GM12873 (cell line): ENCODE data around the gene ZNF682.

ENCODE experiments used
- CTCF ChIP-seq: IDR thresholded peaks from 2 replicates; pipeline ENCODE4 v1.5.1; 2012; ENCODE audit warnings: low read depth, mild to moderate bottlenecking, moderate library complexity, low read length, control low read depth; ENCODE audit not compliant: insufficient read depth; ENCODE audit errors: missing control alignments

The ZNF682 gene

GRCh38 chr19:20067943-20068342 is 28.6 kb upstream of the ZNF682 start:
- TF ChIP-seq CTCF: no peak

- no peak for TF ChIP-seq CTCF
Measured at GRCh38 chr19:20066861-20067260, 27.6 kb upstream of the ZNF682 start.

GRCh38 chr19:20060282-20060681 is 21.0 kb upstream of the ZNF682 start:
- TF ChIP-seq CTCF: no peak

GRCh38 chr19:20051841-20052768 is 12.8 kb upstream of the ZNF682 start:
- no peak for TF ChIP-seq CTCF

- no peak for TF ChIP-seq CTCF
Measured at GRCh38 chr19:20044663-20045062, 5.4 kb upstream of the ZNF682 start.

GRCh38 chr19:20038358-20039202 is 725 bp downstream of the ZNF682 start:
- no peak for TF ChIP-seq CTCF

- TF ChIP-seq CTCF: no peak
Measured at GRCh38 chr19:20035935-20036334, 3.4 kb downstream of the ZNF682 start.
